ENCODE data around the gene ZNF185. TPM values are rescaled to one million over a fixed set of nuclear protein-coding genes. Genes with fewer than 3 reads are reported as not detected.

ZNF185 gene
- total and polyA plus RNA-seq, 2 of the 8 experiments (the other 6 are each of a cell fraction or from before 2014, with no cell fraction given): 15.6 to 20.1 TPM

DNA sequence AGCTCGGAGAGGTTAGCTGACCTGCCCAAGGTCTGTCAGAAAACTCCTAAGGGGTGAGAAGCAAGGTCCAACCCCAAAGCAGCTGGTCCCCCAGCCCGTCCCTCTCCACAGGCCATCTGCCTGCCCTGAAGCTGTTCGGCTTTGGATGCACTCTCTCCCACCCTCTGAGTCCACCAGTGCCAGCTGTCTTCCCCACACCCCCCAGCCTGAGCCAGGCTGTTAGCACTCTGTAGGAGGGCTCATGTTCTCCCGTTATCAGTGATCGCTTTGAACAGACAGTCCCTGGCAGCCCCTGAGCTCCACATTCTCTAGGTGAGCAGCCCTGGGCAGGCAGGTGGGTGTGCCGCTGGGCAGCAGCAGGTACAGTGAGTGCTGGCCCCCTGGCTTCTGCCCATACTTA lies 16.0 kb downstream of the ZNF185 start:
- Histone ChIP-seq H3K4ac (replicated peaks; ENCODE audit: insufficient read length, low read depth, low read length) (no peak overlapping the region), H4K20me1 (replicated peaks in 1 of 2; ENCODE audit: control insufficient read depth in 1 of 2, insufficient read depth in 2 of 2, low read length in 2 of 2) (peaks cover 0 to 2% of the 10 kb centered on the region in 2 experiments), H3K36me3 (ENCODE audit: control insufficient read depth in 2 of 4, insufficient read depth in 4 of 4, low read length in 3 of 4) (no peaks in the 10 kb centered on the region), H3K4me2 (ENCODE audit: insufficient read depth in 1 of 2, low read depth in 2 of 2, low read length in 2 of 2) (no peak overlapping the region), H2BK20ac (ENCODE audit: low read length) (no peak overlapping the region), H2AK5ac (ENCODE audit: low read depth, low read length) (no peak overlapping the region), H3K27me3 (replicated peaks in 1 of 4; ENCODE audit: control insufficient read depth in 3 of 4, extremely low read depth in 1 of 4, insufficient read depth in 3 of 4, low read length in 3 of 4) (no peaks in the 10 kb centered on the region), H2BK5ac (ENCODE audit: low read depth, low read length) (no peak overlapping the region), H4K91ac (replicated peaks; ENCODE audit: insufficient read length, low read length) (no peak overlapping the region), H3K56ac (replicated peaks; ENCODE audit: insufficient read length, low read depth, low read length) (no peak overlapping the region), H3K4me1 (replicated peaks in 1 of 4; ENCODE audit: control insufficient read depth in 3 of 4, insufficient read depth in 4 of 4, low read length in 3 of 4) (peaks cover 0 to 3% (median 2%) of the 10 kb centered on the region in 4 experiments; a peak in 5 of 7 replicates), H2BK15ac (ENCODE audit: low read length) (no peak overlapping the region), H2BK12ac (ENCODE audit: low read depth, low read length) (no peak overlapping the region), H3K79me2 (ENCODE audit: control insufficient read depth in 1 of 2, insufficient read depth in 2 of 2, low read length in 2 of 2) (no peaks in the 10 kb centered on the region), H3K9me3 (ENCODE audit: insufficient read depth in 2 of 2, low read depth in 1 of 2, low read length in 1 of 2) (no peaks in the 10 kb centered on the region), H3K14ac (ENCODE audit: insufficient read length) (no peak overlapping the region), H2BK120ac (replicated peaks; ENCODE audit: low read depth, low read length) (no peak overlapping the region), H3K23me2 (ENCODE audit: low read depth, low read length) (peaks cover 3% of the 10 kb centered on the region; the same call in 1 of the 2 replicates), H2AFZ (ENCODE audit: low read length) (no peak overlapping the region), H4K8ac (ENCODE audit: extremely low read depth, insufficient read depth, low read length) (peak overlapping the region; percentile 25; the same call in 1 of the 2 replicates), H3K27ac (ENCODE audit: low read depth, low read length) (no peak overlapping the region), H4K5ac (ENCODE audit: insufficient read length, low read depth, low read length) (no peak overlapping the region), H3K9ac (replicated peaks in 1 of 4; ENCODE audit: extremely low read depth in 1 of 4, low read depth in 3 of 4, low read length in 3 of 4) (no peak overlapping the region), H3K18ac (ENCODE audit: extremely low read depth, low read length) (no peak overlapping the region), H3K4me3 (ENCODE audit: extremely low read depth in 1 of 4, insufficient read depth in 2 of 4, low read depth in 3 of 4, low read length in 4 of 4) (no peak overlapping the region), H3K23ac (ENCODE audit: insufficient read length) (no peak overlapping the region), H3K79me1 (ENCODE audit: low read depth, low read length) (no peaks in the 10 kb centered on the region)
- TF ChIP-seq HDAC6 (IDR thresholded peaks at IDR 0.05; ENCODE audit: low read depth, low read length): no peak
- TF ChIP-seq POLR2A (IDR thresholded peaks at IDR 0.05; ENCODE audit: control extremely low read depth in 1 of 2, low read depth in 2 of 2, low read length in 2 of 2): no peak
- TF ChIP-seq TAF1 (IDR thresholded peaks at IDR 0.05; ENCODE audit: low read depth, low read length): no peak
- CTCF ChIA-PET (ENCODE audit: partially characterized antibody): interaction anchor here (0.8 to 7.5 kb wide), 16 partner anchors 9 to 547 kb away, joined by 3 to 94 read pairs (median 4); partner anchors contain the start of gene ZNF185
- 74% methylated on average over 3 of the region's 6 CpGs; no CpG with 5 or more reads in 1 of the 2 experiments for WGBS, 2 experiments (ENCODE audit: extremely low coverage in 1 of 2, insufficient coverage in 1 of 2, insufficient read length in 1 of 2, insufficient replicate concordance in 2 of 2, low coverage in 1 of 2, low lambda C conversion rate in 2 of 2, missing lambda C conversion rate in 1 of 2)
- FAIRE-seq (no peak), DNase-seq (ENCODE audit: low read depth in 1 of 2, low spot score in 2 of 2) (no peak)
- POLR2A ChIA-PET (ENCODE audit: partially characterized antibody): interaction anchor here (1.1 to 2.5 kb wide), 4 partner anchors 8 to 83 kb away, joined by 3 to 9 read pairs (median 4); partner anchors contain the start of genes CETN2 and NSDHL

Data from H1 (cell line).